Caco-2 (cell line): ENCODE results near the gene ANKRD34C. TPM values are rescaled to one million over a fixed set of nuclear protein-coding genes. Genes with fewer than 3 reads are reported as not detected.

Experiments used
- Bru-seq: library from RNA; stranded (reverse); fragments of 400-500 nt; gene quantifications from one replicate; lab custom pipeline; 2021; lab: Mats Ljungman, UMichigan
- BruChase-seq, 2 experiments: library from RNA; stranded (reverse); fragments of 400-500 nt; gene quantifications; one replicate each; lab custom pipeline; 2021; lab: Mats Ljungman, UMichigan
- BruUV-seq: library from RNA; stranded (reverse); fragments of 400-500 nt; replicated peaks from 2 replicates; lab custom pipeline; 2021; lab: Mats Ljungman, UMichigan
- CTCF ChIA-PET: fragments of 300-600 bp; sonication (Branson Sonifier 250); formaldehyde crosslinking; loops from one replicate; lab custom pipeline; 2022; ENCODE audit warnings: antibody characterized with exemption; lab: Charles Lee
- POLR2A ChIA-PET: fragments of 300-600 bp; sonication (Branson Sonifier 250); formaldehyde crosslinking; loops from one replicate; lab custom pipeline; 2022; ENCODE audit warnings: antibody characterized with exemption; lab: Charles Lee
- DNase-seq, 2 experiments: peaks; one replicate each; pipeline versions ENCODE4 v3.0.0 to v3.0.0-alpha.2; 2020 to 2022
- H3K27me3 ChIP-seq: replicated peaks from 2 replicates; pipeline ENCODE4 v1.6.0; 2011; ENCODE audit warnings: low read length; ENCODE audit not compliant: control insufficient read depth, insufficient read depth
- H3K36me3 ChIP-seq: 2 replicates; pipeline ENCODE4 v1.5.1; 2011; ENCODE audit warnings: low read length; ENCODE audit not compliant: control insufficient read depth, insufficient read depth
- H3K4me1 ChIP-seq: fragments of 250-450 bp; sonication (Bioruptor Pico); 2 replicates; pipeline ENCODE4 v1.5.1; 2020; ENCODE audit warnings: mild to moderate bottlenecking
- H3K4me3 ChIP-seq: 2 replicates; pipeline ENCODE4 v1.5.1; 2011; ENCODE audit warnings: low read depth, mild to moderate bottlenecking, control low read depth, low read length
- H3K9me3 ChIP-seq: fragments of 250-450 bp; sonication (Bioruptor Pico); 2 replicates; pipeline ENCODE4 v1.5.1; 2020; ENCODE audit warnings: mild to moderate bottlenecking, moderate library complexity
- H3K27ac Mint-ChIP-seq: one replicate; pipeline ENCODE4 v1.8.0; 2022; ENCODE audit warnings: mixed read lengths; ENCODE audit not compliant: unreplicated experiment
- H3K27me3 Mint-ChIP-seq: one replicate; pipeline ENCODE4 v1.8.0; 2022; ENCODE audit warnings: mixed read lengths; ENCODE audit not compliant: insufficient read depth, unreplicated experiment
- H3K36me3 Mint-ChIP-seq: one replicate; pipeline ENCODE4 v1.8.0; 2022; ENCODE audit warnings: mild to moderate bottlenecking, mixed read lengths; ENCODE audit not compliant: insufficient read depth, unreplicated experiment
- H3K4me1 Mint-ChIP-seq: one replicate; pipeline ENCODE4 v1.8.0; 2022; ENCODE audit warnings: low read depth, mixed read lengths; ENCODE audit not compliant: unreplicated experiment
- H3K4me3 Mint-ChIP-seq: one replicate; pipeline ENCODE4 v1.8.0; 2022; ENCODE audit warnings: mild to moderate bottlenecking, moderate library complexity, mixed read lengths; ENCODE audit not compliant: unreplicated experiment
- H3K9me3 Mint-ChIP-seq: one replicate; pipeline ENCODE4 v1.8.0; 2022; ENCODE audit warnings: mixed read lengths; ENCODE audit not compliant: unreplicated experiment
- CTCF ChIP-seq, 2 experiments: fragments of 200-600 bp in 1 of 2; IDR thresholded peaks; 1 replicate in 1 of 2; 2 replicates in 1 of 2; pipeline versions ENCODE4 v1.5.1 to v1.8.0; 2011 to 2022; ENCODE audit warnings: antibody characterized with exemption in 1 of 2, control low read depth in 1 of 2, inconsistent platforms in 1 of 2, low read depth in 1 of 2, low read length in 1 of 2, mild to moderate bottlenecking in 1 of 2, moderate library complexity in 1 of 2; ENCODE audit not compliant: insufficient read depth in 1 of 2, severe bottlenecking in 1 of 2, unreplicated experiment in 1 of 2
- intact Hi-C: fragments of 100-400 bp; cut with micrococcal nuclease; formaldehyde crosslinking; loops from one replicate; pipeline ENCODE4 v1.10.0; 2022; ENCODE audit not compliant: unreplicated experiment
- long read RNA-seq: library from polyadenylated mRNA; stranded (forward); transcript quantifications from one replicate; pipeline ENCODE4 v2.0.0, GENCODE V29; 2022
- total RNA-seq: library from RNA; stranded (reverse); gene quantifications from 2 replicates; pipeline ENCODE4 v1.2.3, GENCODE V29; 2022

ANKRD34C gene
- total RNA-seq (not detected in 2 replicates), Bru-seq, nascent RNA (not detected), BruChase-seq, experiment 1, labeled RNA remaining after a 2-hour chase (not detected), BruChase-seq, experiment 2, labeled RNA remaining after a 6-hour chase (not detected)
- long read RNA-seq, result 0 reads

GRCh38 chr15:79282371-79283251 lies at the start of gene ANKRD34C:
Gene ANKRD34C (plus strand): TSS chr15:79282722. CDS start chr15:79293285, 10,563 bp downstream.
- no peak for DNase-seq
- Mint-ChIP-seq H3K4me1 (no peaks in the 10 kb centered on the region), H3K9me3 (no peaks in the 10 kb centered on the region), H3K4me3 (no peak within 1 kb of the TSS), H3K36me3 (no peaks in the 10 kb centered on the region), H3K27ac (no peak within 1 kb of the TSS), H3K27me3 (peaks cover 37% of the 10 kb centered on the region)
- Histone ChIP-seq H3K9me3 (no peaks in the 10 kb centered on the region), H3K4me1 (no peaks in the 10 kb centered on the region), H3K27me3 (no peaks in the 10 kb centered on the region), H3K36me3 (no peaks in the 10 kb centered on the region), H3K4me3 (no peak within 1 kb of the TSS)
- TF ChIP-seq CTCF (IDR thresholded peaks at IDR 0.05; ENCODE audit: insufficient read depth in 1 of 2, low read depth in 1 of 2, low read length in 1 of 2, severe bottlenecking in 1 of 2, unreplicated experiment in 1 of 2), result no peak
- intact Hi-C loops, result no loop called here
- POLR2A ChIA-PET, result no interaction called here
- no TSS peak for BruUV-seq
- CTCF ChIA-PET, result no interaction called here

GRCh38 chr15:79233236-79233635 lies 49.3 kb upstream of the ANKRD34C start:
- H3K27ac Mint-ChIP-seq, result no peak overlapping the region
- H3K9me3 ChIP-seq, result peaks cover 11% of the 10 kb centered on the region; the same call in 1 of the 2 replicates
- H3K4me1 Mint-ChIP-seq, result no peaks in the 10 kb centered on the region
- H3K27me3 Mint-ChIP-seq, result peaks cover 20% of the 10 kb centered on the region
- no peaks in the 10 kb centered on the region for H3K36me3 ChIP-seq
- intact Hi-C loops, result no loop called here
- no peak overlapping the region for H3K4me3 Mint-ChIP-seq
- no peaks in the 10 kb centered on the region; the same call in 1 of the 2 replicates for H3K27me3 ChIP-seq
- POLR2A ChIA-PET, result no interaction called here
- H3K9me3 Mint-ChIP-seq, result peaks cover 18% of the 10 kb centered on the region
- CTCF ChIA-PET, result interaction anchor here (0.7 kb wide), 1 partner anchor 151 kb away, joined by 3 read pairs; no protein-coding TSS in a partner anchor
- H3K4me1 ChIP-seq, result no peaks in the 10 kb centered on the region
- no peaks in the 10 kb centered on the region for H3K36me3 Mint-ChIP-seq
- H3K4me3 ChIP-seq, result no peak overlapping the region
- no peak for DNase-seq
- no peak for TF ChIP-seq CTCF (IDR thresholded peaks at IDR 0.05; ENCODE audit: insufficient read depth in 1 of 2, low read depth in 1 of 2, low read length in 1 of 2, severe bottlenecking in 1 of 2, unreplicated experiment in 1 of 2)
- BruUV-seq, result no TSS peak

- Histone ChIP-seq H3K36me3 (no peaks in the 10 kb centered on the region), H3K4me1 (no peaks in the 10 kb centered on the region), H3K4me3 (no peak overlapping the region), H3K9me3 (no peaks in the 10 kb centered on the region), H3K27me3 (no peaks in the 10 kb centered on the region; the same call in 1 of the 2 replicates)
- H3K27me3 Mint-ChIP-seq, result peaks cover 11% of the 10 kb centered on the region
- no peak overlapping the region for H3K4me3 Mint-ChIP-seq
- no peaks in the 10 kb centered on the region for H3K4me1 Mint-ChIP-seq
- no TSS peak for BruUV-seq
- intact Hi-C loops, result no loop called here
- no peak for DNase-seq
- no peaks in the 10 kb centered on the region for H3K9me3 Mint-ChIP-seq
- CTCF ChIA-PET, result no interaction called here
- H3K27ac Mint-ChIP-seq, result no peak overlapping the region
- TF ChIP-seq CTCF (IDR thresholded peaks at IDR 0.05; ENCODE audit: insufficient read depth in 1 of 2, low read depth in 1 of 2, low read length in 1 of 2, severe bottlenecking in 1 of 2, unreplicated experiment in 1 of 2), result no peak
- H3K36me3 Mint-ChIP-seq, result no peaks in the 10 kb centered on the region
- POLR2A ChIA-PET, result no interaction called here
These were observed 42.5 kb upstream of the ANKRD34C start for GRCh38 chr15:79240036-79240435.
